WERI-Rb-1 (cell line): ENCODE data around the gene MFRP.

Source experiments
- DNase-seq: peaks from one replicate; pipeline ENCODE4 v3.0.0-alpha.2; 2020
- H3K27ac ChIP-seq: fragments of 250-450 bp; sonication (Bioruptor Pico); 2 replicates; pipeline ENCODE4 v1.5.1; 2020; ENCODE audit warnings: mild to moderate bottlenecking, moderate library complexity
- H3K27me3 ChIP-seq: fragments of 250-450 bp; sonication (Bioruptor Pico); 2 replicates; pipeline ENCODE4 v1.5.1; 2021; ENCODE audit warnings: mild to moderate bottlenecking, low read depth, moderate library complexity; ENCODE audit not compliant: insufficient read depth, severe bottlenecking
- H3K36me3 ChIP-seq: fragments of 250-450 bp; sonication (Bioruptor Pico); 2 replicates; pipeline ENCODE4 v1.5.1; 2020; ENCODE audit warnings: mild to moderate bottlenecking, moderate library complexity
- H3K4me3 ChIP-seq: 2 replicates; pipeline ENCODE4 v1.5.1; 2011; ENCODE audit warnings: low read depth, mild to moderate bottlenecking, control low read depth, low read length
- H3K9me3 ChIP-seq: fragments of 250-450 bp; sonication (Bioruptor Pico); 2 replicates; pipeline ENCODE4 v1.5.1; 2021; ENCODE audit warnings: mild to moderate bottlenecking, moderate library complexity; ENCODE audit not compliant: severe bottlenecking
- TF ChIP-seq, protein P1 (sequence below): IDR thresholded peaks from 2 replicates; pipeline ENCODE4 v1.5.1; 2011; ENCODE audit warnings: low read depth, mild to moderate bottlenecking, control low read depth, inconsistent platforms, low read length

Gene MFRP

DNA sequence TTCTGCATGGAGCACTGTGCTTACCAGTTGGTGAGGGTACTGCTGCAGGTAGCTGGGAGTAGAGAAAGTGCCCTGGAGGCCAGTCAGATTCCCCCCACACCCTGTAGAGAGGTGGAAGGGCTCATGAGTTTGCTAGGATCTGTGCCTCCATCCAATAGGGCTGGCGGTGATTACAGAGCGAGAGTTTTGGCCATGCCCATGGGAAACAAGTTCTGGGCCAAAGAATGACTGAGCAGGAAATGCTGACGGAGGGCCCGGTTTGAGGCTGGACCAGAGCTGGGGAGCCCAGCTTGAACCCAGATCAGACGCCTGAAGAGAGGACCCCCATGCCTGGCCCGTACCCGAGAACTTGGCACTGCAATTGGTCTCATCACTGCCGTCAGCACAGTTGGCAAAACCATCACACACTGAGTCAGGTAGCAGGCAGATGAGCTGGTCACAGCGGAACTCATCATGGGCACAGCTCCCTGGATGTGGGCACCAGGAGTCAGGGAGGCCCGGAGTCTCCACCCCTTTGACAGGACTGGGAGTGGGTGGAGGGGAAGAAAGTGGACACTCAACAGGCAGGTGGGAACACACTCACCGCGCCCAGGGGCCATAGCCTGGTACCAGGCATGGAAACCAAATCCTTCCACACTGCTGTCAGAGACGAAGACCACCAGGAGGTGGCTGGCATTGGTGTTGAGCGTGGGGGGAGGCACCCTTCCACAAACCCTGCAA lies 2.1 kb downstream of the MFRP start:
- H3K9me3 ChIP-seq, result no peaks in the 10 kb centered on the region
- no peaks in the 10 kb centered on the region for H3K36me3 ChIP-seq
- no peak overlapping the region for H3K27ac ChIP-seq

DNA sequence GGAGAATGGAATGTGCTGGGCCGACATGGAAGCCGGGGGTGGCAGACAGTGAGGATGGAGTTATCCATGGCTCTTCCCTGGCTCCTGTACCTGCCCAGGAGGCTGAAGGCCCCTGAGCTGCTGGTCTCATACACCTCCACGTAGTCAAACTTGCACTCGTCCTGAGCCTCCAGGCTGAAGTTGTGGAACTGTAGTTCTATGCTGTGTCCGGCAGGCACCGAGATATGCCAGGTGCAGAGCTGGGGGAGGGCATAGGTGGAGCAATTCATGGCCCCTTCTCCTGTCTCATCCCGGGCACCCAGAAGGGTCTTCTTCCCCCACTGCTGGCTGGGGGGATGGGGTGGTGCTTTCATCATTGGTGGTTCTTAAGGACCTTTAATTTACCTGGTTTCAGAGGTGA lies 2.8 kb downstream of the MFRP start:
- H3K9me3 ChIP-seq, result no peaks in the 10 kb centered on the region
- no peak overlapping the region for H3K4me3 ChIP-seq
- no peak for DNase-seq
- H3K27ac ChIP-seq, result no peak overlapping the region
- TF ChIP-seq, protein P1, sequence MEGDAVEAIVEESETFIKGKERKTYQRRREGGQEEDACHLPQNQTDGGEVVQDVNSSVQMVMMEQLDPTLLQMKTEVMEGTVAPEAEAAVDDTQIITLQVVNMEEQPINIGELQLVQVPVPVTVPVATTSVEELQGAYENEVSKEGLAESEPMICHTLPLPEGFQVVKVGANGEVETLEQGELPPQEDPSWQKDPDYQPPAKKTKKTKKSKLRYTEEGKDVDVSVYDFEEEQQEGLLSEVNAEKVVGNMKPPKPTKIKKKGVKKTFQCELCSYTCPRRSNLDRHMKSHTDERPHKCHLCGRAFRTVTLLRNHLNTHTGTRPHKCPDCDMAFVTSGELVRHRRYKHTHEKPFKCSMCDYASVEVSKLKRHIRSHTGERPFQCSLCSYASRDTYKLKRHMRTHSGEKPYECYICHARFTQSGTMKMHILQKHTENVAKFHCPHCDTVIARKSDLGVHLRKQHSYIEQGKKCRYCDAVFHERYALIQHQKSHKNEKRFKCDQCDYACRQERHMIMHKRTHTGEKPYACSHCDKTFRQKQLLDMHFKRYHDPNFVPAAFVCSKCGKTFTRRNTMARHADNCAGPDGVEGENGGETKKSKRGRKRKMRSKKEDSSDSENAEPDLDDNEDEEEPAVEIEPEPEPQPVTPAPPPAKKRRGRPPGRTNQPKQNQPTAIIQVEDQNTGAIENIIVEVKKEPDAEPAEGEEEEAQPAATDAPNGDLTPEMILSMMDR, result no peak
- peaks cover 22% of the 10 kb centered on the region for H3K27me3 ChIP-seq
- no peaks in the 10 kb centered on the region for H3K36me3 ChIP-seq

More for the DNA sequence above, 2.1 kb downstream of the MFRP start:
- TF ChIP-seq, protein P1, result no peak
- Histone ChIP-seq H3K4me3 (no peak overlapping the region), H3K27me3 (peaks cover 15% of the 10 kb centered on the region)
- DNase-seq, result no peak

DNA sequence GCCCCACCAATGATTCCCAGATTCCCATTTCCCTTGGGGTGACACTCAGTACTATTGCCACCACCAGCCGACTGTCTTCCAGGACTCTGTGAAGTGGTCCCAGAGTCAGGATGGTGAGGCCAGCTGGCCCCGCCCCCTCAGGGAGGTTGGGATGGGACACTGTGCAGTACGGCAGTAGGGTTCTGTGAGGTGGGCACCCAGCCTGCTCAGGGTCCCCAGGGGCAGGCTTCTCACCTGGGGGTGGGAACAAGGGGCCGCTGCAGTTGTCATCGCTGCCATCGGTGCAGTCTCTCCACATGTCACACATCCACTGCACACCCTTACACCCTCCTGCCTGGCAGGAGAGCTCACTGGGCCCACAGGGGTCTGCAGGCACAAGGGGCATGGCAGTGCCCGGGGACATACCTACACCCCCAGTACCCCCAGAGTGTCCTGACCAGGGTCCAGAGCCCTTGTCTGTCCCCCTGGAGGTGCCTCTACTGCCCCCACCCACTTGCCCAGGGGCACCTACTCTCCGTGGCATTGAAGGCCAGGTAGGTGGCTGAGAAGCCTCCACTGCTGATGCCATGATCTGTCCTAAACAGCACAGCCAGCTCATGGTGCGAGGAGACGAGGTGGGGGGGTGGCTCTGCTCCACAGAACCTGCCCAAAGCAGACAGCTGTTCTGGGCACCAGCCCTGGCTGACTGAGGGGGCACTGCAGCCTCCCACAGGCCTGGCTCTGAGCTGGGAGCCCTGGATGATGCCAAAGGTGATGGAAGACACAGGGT lies 4.0 kb downstream of the MFRP start:
- H3K36me3 ChIP-seq, result no peaks in the 10 kb centered on the region
- no peaks in the 10 kb centered on the region for H3K9me3 ChIP-seq
- DNase-seq, result no peak
- TF ChIP-seq, protein P1, result no peak
- H3K27ac ChIP-seq, result no peak overlapping the region
- H3K27me3 ChIP-seq, result peaks cover 25% of the 10 kb centered on the region
- no peak overlapping the region for H3K4me3 ChIP-seq

DNA sequence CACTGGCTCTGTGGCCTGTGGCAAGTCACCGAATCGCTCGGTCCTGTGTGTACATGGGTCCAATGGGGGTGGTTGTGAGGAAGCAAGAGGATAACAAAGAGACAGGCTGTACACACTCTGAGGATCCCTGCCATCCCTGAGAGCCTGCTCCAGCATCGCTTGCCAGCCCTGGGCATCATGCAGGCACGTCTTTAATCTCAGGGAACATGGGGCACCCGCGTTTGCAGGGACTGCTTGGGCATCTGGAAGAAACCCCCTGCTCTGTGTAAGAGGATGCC lies 4.5 kb downstream of the MFRP start:
- TF ChIP-seq, protein P1, result no peak

DNA sequence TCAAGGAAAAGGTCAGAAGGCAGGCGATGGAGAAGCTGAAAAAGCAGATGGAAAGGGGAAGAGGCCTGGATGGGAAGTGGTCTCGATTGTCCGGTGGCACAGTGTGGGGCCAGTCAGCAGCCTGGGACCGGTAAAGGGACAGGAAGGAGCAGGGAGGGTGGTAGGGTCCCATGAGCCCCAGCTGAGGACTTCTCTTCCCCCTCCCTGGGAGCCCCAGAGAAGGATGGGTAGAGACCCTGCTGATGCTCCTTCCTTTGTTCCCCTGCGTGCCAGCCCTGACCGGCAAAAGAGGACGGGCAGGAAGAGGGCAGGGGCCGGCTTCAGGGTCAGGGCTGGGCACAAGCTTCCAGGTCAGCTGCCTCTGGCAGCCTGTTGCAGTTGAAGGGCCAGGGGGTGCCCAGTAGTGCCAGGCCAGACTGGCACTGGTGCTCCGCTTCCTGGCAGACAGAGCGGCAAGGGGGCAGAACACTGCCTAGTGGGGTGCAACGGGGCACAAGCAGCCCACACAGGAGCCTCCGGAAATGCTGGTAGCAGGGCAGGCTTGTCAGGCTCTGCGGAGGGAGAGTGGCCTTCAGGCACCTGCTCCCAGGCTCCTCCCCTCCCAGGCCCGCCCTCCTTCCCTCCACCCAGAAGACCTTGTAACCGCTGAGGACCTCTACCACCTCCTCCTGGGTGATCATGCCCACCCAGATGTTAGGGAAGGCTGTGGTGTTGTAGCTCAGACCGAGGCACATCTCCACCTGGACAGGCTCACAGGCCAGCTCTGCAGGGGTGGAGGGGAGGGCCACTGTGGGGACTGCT lies 5.1 kb downstream of the MFRP start:
- Histone ChIP-seq H3K27me3 (peaks cover 25% of the 10 kb centered on the region), H3K36me3 (no peaks in the 10 kb centered on the region), H3K9me3 (no peaks in the 10 kb centered on the region), H3K27ac (no peak overlapping the region), H3K4me3 (no peak overlapping the region)
- TF ChIP-seq, protein P1, result no peak
- DNase-seq, result no peak

More for the DNA sequence above, 4.5 kb downstream of the MFRP start:
- H3K27me3 ChIP-seq, result peaks cover 25% of the 10 kb centered on the region
- no peaks in the 10 kb centered on the region for H3K36me3 ChIP-seq
- H3K4me3 ChIP-seq, result no peak overlapping the region
- H3K27ac ChIP-seq, result no peak overlapping the region
- DNase-seq, result no peak
- H3K9me3 ChIP-seq, result no peaks in the 10 kb centered on the region
